GM04503 (cell line): Measurements from ENCODE around the gene SNX33.

Experiments
- DNase-seq: peaks from one replicate; pipeline ENCODE4 v3.0.0-alpha.2; 2012; ENCODE audit warnings: low read depth

SNX33 gene

GRCh38 chr15:75641179-75641503 lies 6.6 kb upstream of the SNX33 start:
- DNase-seq: no peak

DNA sequence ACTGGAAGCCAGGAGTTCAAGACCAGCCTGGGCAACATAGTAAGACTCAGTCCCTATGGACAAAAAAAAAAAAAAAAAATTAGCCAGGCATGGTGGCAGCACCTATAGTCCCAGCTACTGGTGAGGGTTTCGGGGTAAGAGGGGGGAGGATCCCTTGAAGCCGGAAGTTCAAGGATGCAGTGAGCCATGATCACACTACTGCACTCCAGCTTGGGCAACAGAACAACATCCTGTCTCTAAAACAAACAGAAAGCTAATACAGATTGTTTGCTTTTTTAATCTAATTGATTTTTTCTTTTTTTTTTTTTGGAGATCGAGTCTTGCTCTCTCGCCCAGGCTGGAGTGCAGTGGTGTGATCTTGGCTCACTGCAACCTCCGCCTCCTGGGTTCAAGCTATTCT lies 6.1 kb upstream of the SNX33 start:
- no peak for DNase-seq

DNA sequence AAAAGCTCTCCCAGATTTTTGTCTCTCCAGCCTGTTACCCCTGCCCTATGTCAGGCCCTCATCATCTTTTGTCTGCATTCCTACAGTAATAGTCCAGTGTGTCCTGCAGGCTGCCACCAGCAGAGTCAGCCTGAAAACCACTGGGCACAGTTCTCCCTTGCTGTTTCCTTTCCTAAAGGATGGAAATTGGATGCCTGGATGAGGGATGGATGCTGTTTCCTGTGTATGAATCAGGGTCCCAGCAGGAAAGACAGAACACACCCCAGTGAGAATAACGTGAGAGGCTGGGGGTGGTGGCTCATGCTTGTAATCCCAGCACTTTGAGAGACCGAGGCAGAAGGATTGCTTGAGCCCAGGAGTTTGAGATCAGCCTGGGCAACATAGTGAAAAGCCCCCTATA lies 3.3 kb upstream of the SNX33 start:
- no peak for DNase-seq

- DNase-seq: no peak
Measured at GRCh38 chr15:75646112-75646943, 1.4 kb upstream of the SNX33 start.

GRCh38 chr15:75646944-75647364 lies 758 bp upstream of the SNX33 start:
- no peak for DNase-seq

GRCh38 chr15:75648156-75649000 lies 666 bp downstream of the SNX33 start:
- DNase-seq: no peak

DNA sequence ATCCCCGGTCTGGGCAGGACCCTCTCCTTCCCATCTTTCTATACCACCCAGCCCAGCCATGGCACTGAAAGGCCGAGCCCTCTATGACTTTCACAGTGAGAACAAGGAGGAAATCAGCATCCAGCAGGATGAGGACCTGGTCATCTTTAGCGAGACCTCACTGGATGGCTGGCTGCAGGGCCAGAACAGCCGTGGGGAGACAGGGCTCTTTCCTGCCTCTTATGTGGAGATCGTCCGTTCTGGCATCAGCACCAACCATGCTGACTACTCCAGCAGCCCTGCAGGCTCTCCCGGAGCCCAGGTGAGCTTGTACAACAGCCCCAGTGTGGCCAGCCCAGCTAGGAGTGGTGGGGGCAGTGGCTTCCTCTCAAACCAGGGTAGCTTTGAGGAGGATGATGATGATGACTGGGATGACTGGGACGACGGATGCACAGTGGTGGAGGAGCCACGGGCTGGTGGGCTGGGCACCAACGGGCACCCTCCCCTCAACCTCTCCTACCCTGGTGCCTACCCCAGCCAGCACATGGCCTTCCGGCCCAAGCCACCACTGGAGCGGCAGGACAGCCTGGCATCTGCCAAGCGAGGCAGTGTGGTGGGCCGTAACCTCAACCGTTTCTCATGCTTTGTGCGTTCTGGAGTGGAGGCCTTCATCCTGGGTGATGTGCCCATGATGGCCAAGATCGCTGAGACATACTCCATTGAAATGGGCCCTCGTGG lies 1.5 kb downstream of the SNX33 start:
- no peak for DNase-seq

DNA sequence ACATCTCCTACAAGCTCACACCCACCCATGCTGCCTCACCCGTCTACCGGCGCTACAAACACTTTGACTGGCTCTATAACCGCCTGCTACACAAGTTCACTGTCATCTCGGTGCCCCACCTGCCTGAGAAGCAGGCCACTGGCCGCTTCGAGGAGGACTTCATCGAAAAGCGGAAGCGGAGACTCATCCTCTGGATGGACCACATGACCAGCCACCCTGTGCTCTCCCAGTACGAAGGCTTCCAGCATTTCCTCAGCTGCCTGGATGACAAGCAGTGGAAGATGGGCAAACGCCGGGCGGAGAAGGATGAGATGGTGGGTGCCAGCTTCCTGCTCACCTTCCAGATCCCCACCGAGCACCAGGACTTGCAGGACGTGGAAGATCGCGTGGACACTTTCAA lies 2.1 kb downstream of the SNX33 start:
- DNase-seq: no peak

- DNase-seq: no peak
Measured at GRCh38 chr15:75650908-75651809, 3.4 kb downstream of the SNX33 start.

DNA sequence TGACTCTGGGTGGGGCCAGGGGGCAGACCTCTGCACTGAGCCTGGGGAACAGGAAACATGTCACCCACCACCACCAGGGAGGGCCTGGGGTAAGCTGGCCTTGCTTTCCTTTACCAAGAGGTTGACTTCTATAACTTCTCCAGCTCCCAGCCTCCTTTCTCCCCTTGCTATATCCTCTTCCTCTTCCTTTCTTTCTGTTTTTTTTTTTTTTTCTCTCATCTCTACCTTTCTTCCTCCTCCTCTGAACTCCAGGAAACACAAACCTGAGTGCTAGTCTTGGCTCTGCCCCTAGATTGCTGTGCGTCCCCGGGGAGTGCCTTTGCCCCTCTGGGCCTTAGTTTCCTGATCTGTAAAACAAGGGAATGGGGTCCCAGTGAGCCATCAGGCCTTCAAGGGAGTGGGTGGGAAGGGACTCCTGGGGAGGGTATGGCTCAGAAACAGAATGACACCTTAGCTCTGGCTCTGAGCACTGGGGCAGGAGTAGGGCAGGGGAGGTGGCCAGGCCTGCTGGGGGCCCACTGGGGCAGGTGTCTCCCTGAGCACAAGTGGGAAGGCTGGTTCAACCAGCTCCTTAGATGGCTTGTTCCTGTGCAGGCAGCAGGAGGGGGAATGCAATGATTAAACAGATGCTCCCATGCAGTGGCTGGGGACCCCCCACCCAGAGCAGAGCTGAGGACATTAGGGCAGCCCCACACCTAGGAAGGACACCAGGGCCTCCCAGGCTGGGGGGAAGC lies 4.3 kb downstream of the SNX33 start:
- no peak for DNase-seq

GRCh38 chr15:75653347-75653913 lies 5.7 kb downstream of the SNX33 start:
- DNase-seq: no peak

GRCh38 chr15:75654201-75654907 lies 6.6 kb downstream of the SNX33 start:
- no peak for DNase-seq

- no peak for DNase-seq
Measured at GRCh38 chr15:75655931-75656330, 8.2 kb downstream of the SNX33 start.

DNA sequence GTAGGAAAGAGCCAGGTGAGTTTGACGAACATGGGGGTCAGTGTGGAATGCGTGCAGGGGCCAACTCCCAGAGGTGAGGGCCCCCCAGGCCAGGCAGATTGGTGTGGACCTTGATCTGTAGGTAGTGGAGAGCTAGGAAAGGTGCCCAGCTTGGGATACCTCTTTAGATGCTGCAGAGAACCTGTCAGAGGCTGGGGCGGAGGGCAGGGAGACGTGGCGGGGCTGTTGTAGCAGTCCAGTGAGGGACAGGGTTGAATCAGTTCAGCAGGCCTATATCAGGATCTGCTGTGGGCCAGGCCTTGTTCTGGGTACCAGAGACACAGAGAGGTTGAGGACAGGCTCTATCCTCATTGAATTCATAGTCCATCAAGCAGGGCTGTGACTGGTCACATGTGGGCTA lies 8.6 kb downstream of the SNX33 start:
- no peak for DNase-seq

DNA sequence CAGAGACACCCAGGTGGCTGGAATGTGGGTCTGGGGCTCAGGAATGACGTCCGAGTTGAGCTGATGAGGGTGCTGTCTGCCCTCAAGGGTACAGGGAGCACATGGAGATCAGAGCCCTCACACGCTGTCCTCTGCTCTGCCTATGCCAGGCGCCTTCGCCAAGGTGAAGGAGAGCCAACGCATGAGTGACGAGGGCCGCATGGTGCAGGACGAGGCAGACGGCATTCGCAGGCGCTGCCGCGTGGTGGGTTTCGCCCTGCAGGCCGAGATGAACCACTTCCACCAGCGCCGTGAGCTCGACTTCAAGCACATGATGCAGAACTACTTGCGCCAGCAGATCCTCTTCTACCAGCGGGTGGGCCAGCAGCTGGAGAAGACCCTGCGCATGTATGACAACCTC lies 9.1 kb downstream of the SNX33 start:
- no peak for DNase-seq

DNA sequence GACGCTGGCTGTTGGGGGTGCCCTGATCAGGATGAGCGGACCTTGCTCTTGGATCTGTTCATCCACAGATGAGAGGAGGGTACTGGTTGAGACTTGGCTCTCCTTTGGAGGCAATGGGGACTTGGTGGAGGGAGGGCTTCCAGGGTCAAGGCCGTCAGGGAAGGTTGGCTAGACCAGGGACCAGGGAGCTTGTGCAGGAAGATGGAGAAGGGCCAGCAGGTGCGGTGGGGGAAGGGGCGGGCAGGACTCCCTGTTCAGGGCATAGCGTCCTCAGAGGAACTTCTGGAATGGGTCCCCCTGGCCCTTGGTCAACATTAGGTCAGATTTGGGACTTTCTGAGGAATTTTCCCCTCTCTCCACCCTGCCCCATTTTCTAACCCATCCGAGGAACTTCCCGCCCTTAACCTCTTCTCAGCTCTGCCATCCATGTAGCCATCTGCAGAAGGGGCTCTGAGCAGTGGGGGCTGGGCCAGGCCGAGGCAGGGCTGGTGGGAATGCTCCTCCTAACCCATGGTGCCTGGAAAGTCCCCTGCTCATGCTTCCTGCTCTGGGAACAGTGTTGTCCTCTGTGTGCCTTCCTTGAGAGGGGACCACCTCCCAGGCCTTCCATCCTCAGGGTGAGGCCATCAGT lies 11.5 kb downstream of the SNX33 start:
- no peak for DNase-seq

DNA sequence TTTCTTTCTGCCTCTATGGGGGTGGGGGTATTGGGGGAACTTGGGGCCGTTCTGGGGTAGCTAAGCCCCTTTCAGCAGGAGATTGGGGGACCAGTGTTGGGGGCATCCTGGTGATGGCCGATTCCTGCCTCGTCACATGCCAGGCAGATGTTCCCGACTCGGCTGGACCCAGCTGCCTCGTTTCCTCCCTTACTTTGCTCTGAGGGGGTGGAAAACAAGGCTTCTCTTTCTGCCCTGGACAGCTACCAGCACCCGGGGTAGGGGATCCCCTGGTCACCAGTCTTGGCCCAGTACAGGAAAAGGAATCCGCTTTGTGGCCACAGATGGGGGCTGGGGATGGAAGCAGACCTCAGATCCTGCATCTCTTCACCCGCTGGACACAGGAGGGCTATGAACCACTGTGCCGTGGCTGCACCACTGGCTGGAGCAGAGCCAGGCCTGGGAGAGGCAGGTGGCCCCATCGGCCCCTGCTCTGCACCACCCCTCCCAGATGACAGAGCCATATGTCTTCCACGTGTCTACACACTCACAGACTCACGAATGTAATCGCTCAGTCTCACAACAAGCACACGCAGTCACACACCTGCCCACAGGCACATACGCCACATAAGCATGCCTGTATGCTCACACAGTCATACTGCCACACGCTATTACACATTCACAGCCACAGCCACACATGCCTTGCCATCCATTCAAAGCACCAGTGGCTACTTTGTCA lies 12.4 kb downstream of the SNX33 start:
- DNase-seq: no peak

GRCh38 chr15:75661100-75661755 lies 13.5 kb downstream of the SNX33 start:
- DNase-seq: peak; percentile 84
